Measurements from ENCODE around the gene SLC26A11. TPM values are rescaled to one million over a fixed set of nuclear protein-coding genes. Genes with fewer than 3 reads are reported as not detected.

SLC26A11 gene
- total RNA-seq, 1 experiment from 2014 or later, result 37.1 TPM

DNA sequence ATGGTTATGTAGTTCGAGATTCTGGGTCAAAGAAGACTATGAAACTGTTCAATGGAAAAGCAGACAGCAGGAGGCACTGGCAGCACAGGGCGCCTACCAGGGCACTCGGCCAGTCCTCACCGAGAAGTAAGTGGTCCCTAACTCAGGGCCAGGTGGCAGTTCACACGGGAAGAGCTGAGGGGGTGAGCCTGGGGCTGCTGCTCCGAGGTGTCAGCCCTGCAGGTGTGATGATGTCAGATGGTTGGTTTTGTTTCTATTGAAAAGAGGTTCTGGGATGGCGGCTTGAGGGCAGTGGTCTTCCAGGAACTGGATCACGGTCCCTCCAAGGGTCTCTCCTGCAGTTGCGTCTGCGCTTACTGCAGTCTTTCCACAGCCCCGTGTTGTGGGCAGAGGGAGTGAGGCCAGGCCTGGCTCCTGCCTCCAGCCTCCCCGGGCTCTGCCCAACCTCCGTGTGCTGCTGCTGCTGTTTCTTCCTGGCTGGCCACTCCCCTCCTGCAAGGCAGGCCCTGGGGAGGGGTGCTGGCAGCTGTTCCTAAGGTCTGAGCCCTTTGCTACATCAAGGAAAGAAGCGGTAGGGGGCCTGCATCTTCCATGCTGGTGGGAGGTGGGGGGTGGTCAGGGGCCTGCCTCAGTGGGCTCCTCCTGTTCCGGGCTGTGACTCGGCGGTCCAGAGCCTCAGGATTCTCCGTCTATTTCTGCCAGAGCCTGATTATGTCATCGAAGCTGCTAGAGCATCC, 63.1 kb downstream of the SLC26A11 start:
- intact Hi-C loops (cut with micrococcal nuclease; ENCODE audit: unreplicated experiment), result no loop called here
- POLR2A ChIA-PET, result no interaction called here

GRCh38 chr17:80284631-80285030, 64.4 kb downstream of the SLC26A11 start:
- Mint-ChIP-seq H3K36me3 (ENCODE audit: insufficient read depth, unreplicated experiment) (peaks cover 13% of the 10 kb centered on the region), H3K9me3 (ENCODE audit: unreplicated experiment) (no peaks in the 10 kb centered on the region), H3K4me3 (ENCODE audit: unreplicated experiment) (no peak overlapping the region), H3K4me1 (ENCODE audit: low read depth, unreplicated experiment) (no peaks in the 10 kb centered on the region), H3K27me3 (ENCODE audit: insufficient read depth, unreplicated experiment) (no peaks in the 10 kb centered on the region), H3K27ac (ENCODE audit: unreplicated experiment) (no peak overlapping the region)
- intact Hi-C loops (cut with micrococcal nuclease; ENCODE audit: unreplicated experiment), result no loop called here
- no peak for TF ChIP-seq CTCF (IDR thresholded peaks at IDR 0.05; ENCODE audit: insufficient read depth in 1 of 2, low read depth in 1 of 2, low read length in 1 of 2, severe bottlenecking in 1 of 2, unreplicated experiment in 1 of 2)
- BruUV-seq (replicated peaks), result no TSS peak
- Histone ChIP-seq H3K4me1 (no peaks in the 10 kb centered on the region), H3K9me3 (no peaks in the 10 kb centered on the region), H3K27me3 (replicated peaks; ENCODE audit: control insufficient read depth, insufficient read depth, low read length) (no peaks in the 10 kb centered on the region), H3K36me3 (ENCODE audit: control insufficient read depth, insufficient read depth, low read length) (peaks cover 2% of the 10 kb centered on the region; the same call in 1 of the 2 replicates), H3K4me3 (ENCODE audit: low read depth, low read length) (no peak overlapping the region)
- POLR2A ChIA-PET, result interaction anchor here (0.5 kb wide), 1 partner anchor 143 kb away, joined by 3 read pairs; no protein-coding TSS in a partner anchor
- no peak for DNase-seq
- CTCF ChIA-PET, result interaction anchor here (0.5 to 0.7 kb wide), 2 partner anchors 60 to 69 kb away, joined by 3 to 4 read pairs; no protein-coding TSS in a partner anchor

More for the DNA sequence above, 63.1 kb downstream of the SLC26A11 start:
- H3K4me3 ChIP-seq (ENCODE audit: low read depth, low read length), result no peak overlapping the region
- CTCF ChIA-PET, result no interaction called here
- no peaks in the 10 kb centered on the region for H3K9me3 Mint-ChIP-seq (ENCODE audit: unreplicated experiment)
- H3K36me3 Mint-ChIP-seq (ENCODE audit: insufficient read depth, unreplicated experiment), result peaks cover 5% of the 10 kb centered on the region
- H3K27ac Mint-ChIP-seq (ENCODE audit: unreplicated experiment), result no peak overlapping the region
- no peaks in the 10 kb centered on the region for H3K9me3 ChIP-seq
- no peaks in the 10 kb centered on the region for H3K4me1 ChIP-seq
- no peak for DNase-seq
- no peaks in the 10 kb centered on the region for H3K27me3 ChIP-seq (replicated peaks; ENCODE audit: control insufficient read depth, insufficient read depth, low read length)
- H3K27me3 Mint-ChIP-seq (ENCODE audit: insufficient read depth, unreplicated experiment), result no peaks in the 10 kb centered on the region
- H3K4me1 Mint-ChIP-seq (ENCODE audit: low read depth, unreplicated experiment), result no peaks in the 10 kb centered on the region
- BruUV-seq (replicated peaks), result no TSS peak
- TF ChIP-seq CTCF (IDR thresholded peaks at IDR 0.05; ENCODE audit: insufficient read depth in 1 of 2, low read depth in 1 of 2, low read length in 1 of 2, severe bottlenecking in 1 of 2, unreplicated experiment in 1 of 2), result no peak
- peaks cover 2% of the 10 kb centered on the region; the same call in 1 of the 2 replicates for H3K36me3 ChIP-seq (ENCODE audit: control insufficient read depth, insufficient read depth, low read length)
- no peak overlapping the region for H3K4me3 Mint-ChIP-seq (ENCODE audit: unreplicated experiment)

DNA sequence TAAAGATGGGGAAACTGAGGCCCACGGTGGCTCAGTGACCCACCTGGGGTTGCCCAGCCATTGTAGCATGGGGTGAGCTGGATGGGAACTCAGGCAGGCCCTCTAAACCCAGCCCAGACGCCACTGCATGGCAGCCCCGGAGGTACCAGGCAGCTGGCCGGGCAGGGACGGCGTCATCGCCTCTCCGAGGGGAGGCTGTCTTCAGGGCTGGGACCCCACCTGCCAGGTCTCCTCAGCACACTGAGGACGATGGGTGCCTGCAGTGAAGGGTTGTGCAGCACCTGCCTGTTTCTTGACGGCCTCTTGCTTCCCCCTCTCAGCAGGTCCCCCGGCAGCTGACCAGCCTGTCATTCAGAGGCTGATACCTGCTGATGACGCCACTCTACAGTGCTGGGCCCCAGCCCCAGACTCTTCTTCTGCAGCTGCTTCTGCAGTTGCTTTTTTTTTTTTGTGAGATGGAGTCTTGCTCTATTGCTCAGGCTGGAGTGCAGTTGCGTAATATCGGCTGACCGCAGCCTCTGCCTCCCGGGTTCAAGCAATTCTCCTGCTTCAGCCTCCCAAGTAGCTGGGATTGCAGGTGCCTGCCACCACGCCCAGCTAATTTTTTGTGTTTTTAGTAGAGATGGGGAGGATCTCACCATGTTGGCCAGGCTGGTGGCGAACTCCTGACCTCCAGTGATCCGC, 65.2 kb downstream of the SLC26A11 start:
- H3K27me3 ChIP-seq (replicated peaks; ENCODE audit: control insufficient read depth, insufficient read depth, low read length), result no peaks in the 10 kb centered on the region
- H3K9me3 ChIP-seq, result no peaks in the 10 kb centered on the region
- no peaks in the 10 kb centered on the region for H3K9me3 Mint-ChIP-seq (ENCODE audit: unreplicated experiment)
- no peak for TF ChIP-seq CTCF (IDR thresholded peaks at IDR 0.05; ENCODE audit: insufficient read depth in 1 of 2, low read depth in 1 of 2, low read length in 1 of 2, severe bottlenecking in 1 of 2, unreplicated experiment in 1 of 2)
- H3K4me3 Mint-ChIP-seq (ENCODE audit: unreplicated experiment), result no peak overlapping the region
- H3K4me3 ChIP-seq (ENCODE audit: low read depth, low read length), result no peak overlapping the region
- ChIA-PET CTCF (interaction anchor here (0.7 kb wide), 1 partner anchor 161 kb away, joined by 4 read pairs; no protein-coding TSS in a partner anchor), POLR2A (interaction anchor here (0.5 kb wide), 1 partner anchor 142 kb away, joined by 3 read pairs; no protein-coding TSS in a partner anchor)
- H3K27ac Mint-ChIP-seq (ENCODE audit: unreplicated experiment), result no peak overlapping the region
- H3K36me3 ChIP-seq (ENCODE audit: control insufficient read depth, insufficient read depth, low read length), result peaks cover 2% of the 10 kb centered on the region; the same call in 1 of the 2 replicates
- no peak for DNase-seq
- H3K27me3 Mint-ChIP-seq (ENCODE audit: insufficient read depth, unreplicated experiment), result no peaks in the 10 kb centered on the region
- no TSS peak for BruUV-seq (replicated peaks)
- no peaks in the 10 kb centered on the region for H3K4me1 Mint-ChIP-seq (ENCODE audit: low read depth, unreplicated experiment)
- intact Hi-C loops (cut with micrococcal nuclease; ENCODE audit: unreplicated experiment), result no loop called here
- no peaks in the 10 kb centered on the region for H3K4me1 ChIP-seq
- peaks cover 17% of the 10 kb centered on the region for H3K36me3 Mint-ChIP-seq (ENCODE audit: insufficient read depth, unreplicated experiment)

All from Caco-2 (cell line).